Measurements from ENCODE around the gene STK11.

STK11 gene

GRCh38 chr19:1169921-1170885, 35.4 kb upstream of the STK11 start:
- POLR2A ChIA-PET, result no interaction called here
- no peak for DNase-seq (ENCODE audit: extremely low spot score)
- TF ChIP-seq CTCF (IDR thresholded peaks at IDR 0.05; ENCODE audit: control extremely low read depth, extremely low read depth, low read depth, missing control alignments), result no peak
- CTCF ChIA-PET, result no interaction called here

- no peak for DNase-seq (ENCODE audit: extremely low spot score)
- CTCF ChIA-PET, result no interaction called here
- POLR2A ChIA-PET, result no interaction called here
- TF ChIP-seq CTCF (IDR thresholded peaks at IDR 0.05; ENCODE audit: control extremely low read depth, extremely low read depth, low read depth, missing control alignments), result no peak
Measured at GRCh38 chr19:1170938-1171754, 34.4 kb upstream of the STK11 start.

- no peak for TF ChIP-seq CTCF (IDR thresholded peaks at IDR 0.05; ENCODE audit: control extremely low read depth, extremely low read depth, low read depth, missing control alignments)
- ChIA-PET CTCF (no interaction called here), POLR2A (no interaction called here)
- DNase-seq (ENCODE audit: extremely low spot score), result no peak
Measured at GRCh38 chr19:1171755-1172352, 33.7 kb upstream of the STK11 start.

- ChIA-PET CTCF (no interaction called here), POLR2A (no interaction called here)
- no peak for DNase-seq (ENCODE audit: extremely low spot score)
- TF ChIP-seq CTCF (IDR thresholded peaks at IDR 0.05; ENCODE audit: control extremely low read depth, extremely low read depth, low read depth, missing control alignments), result no peak
Measured at GRCh38 chr19:1172353-1173158, 33.0 kb upstream of the STK11 start.

- ChIA-PET POLR2A (no interaction called here), CTCF (no interaction called here)
- TF ChIP-seq CTCF (IDR thresholded peaks at IDR 0.05; ENCODE audit: control extremely low read depth, extremely low read depth, low read depth, missing control alignments), result no peak
- DNase-seq (ENCODE audit: extremely low spot score), result no peak
Measured at GRCh38 chr19:1173159-1173844, 32.3 kb upstream of the STK11 start.
